HepG2 (cell line): ENCODE data around the gene TRIM34. TPM values are rescaled to one million over a fixed set of nuclear protein-coding genes. Genes with fewer than 3 reads are reported as not detected.
A peak's percentile ranks its signal among the peaks of the same experiment; 100 is the strongest.

Experiments used
- ARNT2 ChIP-seq: sonication (generic); formaldehyde crosslinking; IDR thresholded peaks from 2 replicates; pipeline ENCODE4 v1.8.0; 2022; ENCODE audit warnings: mild to moderate bottlenecking, low read depth, missing genetic modification reagents, moderate library complexity
- ATM ChIP-seq: fragments of 450-650 bp; IDR thresholded peaks from 2 replicates; pipeline ENCODE4 v1.7.1; 2017; ENCODE audit warnings: mild to moderate bottlenecking, borderline replicate concordance
- DR1 ChIP-seq: sonication (generic); formaldehyde crosslinking; IDR thresholded peaks from 2 replicates; pipeline ENCODE4 v1.8.0; 2021; ENCODE audit warnings: mild to moderate bottlenecking, missing genetic modification reagents, inconsistent platforms
- GATAD1 ChIP-seq: IDR thresholded peaks from 2 replicates; pipeline ENCODE4 v1.6.1; 2016; ENCODE audit warnings: missing genetic modification reagents, missing compliant biosample characterization
- GLI4 ChIP-seq: sonication (generic); formaldehyde crosslinking; IDR thresholded peaks from 2 replicates; pipeline ENCODE4 v1.5.1; 2020; ENCODE audit warnings: missing genetic modification reagents, mild to moderate bottlenecking, moderate library complexity, borderline replicate concordance
- HIC2 ChIP-seq: sonication (generic); formaldehyde crosslinking; IDR thresholded peaks from 2 replicates; pipeline ENCODE4 v1.9.0; 2022; ENCODE audit warnings: low read depth, missing genetic modification reagents
- HMGA1 ChIP-seq: sonication (generic); formaldehyde crosslinking; conservative IDR thresholded peaks from 2 replicates; pipeline ENCODE4 v1.4.0; 2020; ENCODE audit warnings: missing genetic modification reagents
- ISL2 ChIP-seq: sonication (generic); formaldehyde crosslinking; IDR thresholded peaks from 2 replicates; pipeline ENCODE4 v1.5.0; 2020; ENCODE audit warnings: missing genetic modification reagents
- REPIN1 ChIP-seq: sonication (generic); formaldehyde crosslinking; IDR thresholded peaks from 2 replicates; pipeline ENCODE4 v1.8.0; 2022; ENCODE audit warnings: missing genetic modification reagents, low read depth, mild to moderate bottlenecking, borderline replicate concordance
- RFX5 ChIP-seq: IDR thresholded peaks from 2 replicates; pipeline ENCODE4 v1.6.1; 2011; ENCODE audit warnings: low read depth, low read length, improper control_type of control experiment
- SP140L ChIP-seq: sonication (generic); formaldehyde crosslinking; IDR thresholded peaks from 2 replicates; pipeline ENCODE4 v1.4.0; 2020; ENCODE audit warnings: missing genetic modification reagents, borderline replicate concordance
- SRSF1 ChIP-seq: fragments of 200-400 bp; formaldehyde crosslinking; optimal IDR thresholded peaks from 2 replicates; pipeline ENCODE3; 2017; ENCODE audit warnings: mild to moderate bottlenecking, low read depth, low read length, moderate library complexity
- ZNF12 ChIP-seq: sonication (generic); formaldehyde crosslinking; IDR thresholded peaks from 2 replicates; pipeline ENCODE4 v1.5.0; 2020; ENCODE audit warnings: missing genetic modification reagents
- ZNF597 ChIP-seq: sonication (generic); formaldehyde crosslinking; IDR thresholded peaks from 2 replicates; pipeline ENCODE4 v1.5.0; 2020; ENCODE audit warnings: missing genetic modification reagents
- polyA plus RNA-seq, 8 experiments: library from polyadenylated mRNA; depleted of rRNA in 3 of 8; stranded (reverse) in 7 of 8; unstranded in 1 of 8; fragments of >200 nt; fragmentation: Illumina TruSeq in 4 of 8; extraction: Trizol in 4 of 8; gene quantifications; 2 replicates each; pipeline versions ENCODE4 v1.2.1 to v1.2.3, GENCODE V29; 2011 to 2016; ENCODE audit warnings: low read depth in 4 of 8, missing spikeins in 1 of 8, mixed read lengths in 1 of 8; ENCODE audit not compliant: insufficient read depth in 1 of 8
- total RNA-seq, 5 experiments: library from RNA; depleted of rRNA; stranded (reverse); fragments of >200 nt; fragmentation: Illumina TruSeq; extraction: Trizol; gene quantifications; 2 replicates each; pipeline ENCODE4 v1.2.3, GENCODE V29; 2016; ENCODE audit warnings: low read depth in 1 of 5
- TF ChIP-seq, protein P1 (sequence below): sonication (generic); formaldehyde crosslinking; IDR thresholded peaks from 2 replicates; pipeline ENCODE4 v1.4.0; 2020; ENCODE audit warnings: missing genetic modification reagents

TRIM34 gene
- total and polyA plus RNA-seq, 2 of the 13 experiments (the other 11 are each of a cell fraction or from before 2014, with no cell fraction given) = 0.13 to 0.42 TPM

GRCh38 chr11:5684646-5685362 is 60.0 kb downstream of the TRIM34 start, which contains the start of gene TRIM5 (continued):
- no peak for TF ChIP-seq SP140L (CRISPR knock-in tag)
- TF ChIP-seq, protein P1, sequence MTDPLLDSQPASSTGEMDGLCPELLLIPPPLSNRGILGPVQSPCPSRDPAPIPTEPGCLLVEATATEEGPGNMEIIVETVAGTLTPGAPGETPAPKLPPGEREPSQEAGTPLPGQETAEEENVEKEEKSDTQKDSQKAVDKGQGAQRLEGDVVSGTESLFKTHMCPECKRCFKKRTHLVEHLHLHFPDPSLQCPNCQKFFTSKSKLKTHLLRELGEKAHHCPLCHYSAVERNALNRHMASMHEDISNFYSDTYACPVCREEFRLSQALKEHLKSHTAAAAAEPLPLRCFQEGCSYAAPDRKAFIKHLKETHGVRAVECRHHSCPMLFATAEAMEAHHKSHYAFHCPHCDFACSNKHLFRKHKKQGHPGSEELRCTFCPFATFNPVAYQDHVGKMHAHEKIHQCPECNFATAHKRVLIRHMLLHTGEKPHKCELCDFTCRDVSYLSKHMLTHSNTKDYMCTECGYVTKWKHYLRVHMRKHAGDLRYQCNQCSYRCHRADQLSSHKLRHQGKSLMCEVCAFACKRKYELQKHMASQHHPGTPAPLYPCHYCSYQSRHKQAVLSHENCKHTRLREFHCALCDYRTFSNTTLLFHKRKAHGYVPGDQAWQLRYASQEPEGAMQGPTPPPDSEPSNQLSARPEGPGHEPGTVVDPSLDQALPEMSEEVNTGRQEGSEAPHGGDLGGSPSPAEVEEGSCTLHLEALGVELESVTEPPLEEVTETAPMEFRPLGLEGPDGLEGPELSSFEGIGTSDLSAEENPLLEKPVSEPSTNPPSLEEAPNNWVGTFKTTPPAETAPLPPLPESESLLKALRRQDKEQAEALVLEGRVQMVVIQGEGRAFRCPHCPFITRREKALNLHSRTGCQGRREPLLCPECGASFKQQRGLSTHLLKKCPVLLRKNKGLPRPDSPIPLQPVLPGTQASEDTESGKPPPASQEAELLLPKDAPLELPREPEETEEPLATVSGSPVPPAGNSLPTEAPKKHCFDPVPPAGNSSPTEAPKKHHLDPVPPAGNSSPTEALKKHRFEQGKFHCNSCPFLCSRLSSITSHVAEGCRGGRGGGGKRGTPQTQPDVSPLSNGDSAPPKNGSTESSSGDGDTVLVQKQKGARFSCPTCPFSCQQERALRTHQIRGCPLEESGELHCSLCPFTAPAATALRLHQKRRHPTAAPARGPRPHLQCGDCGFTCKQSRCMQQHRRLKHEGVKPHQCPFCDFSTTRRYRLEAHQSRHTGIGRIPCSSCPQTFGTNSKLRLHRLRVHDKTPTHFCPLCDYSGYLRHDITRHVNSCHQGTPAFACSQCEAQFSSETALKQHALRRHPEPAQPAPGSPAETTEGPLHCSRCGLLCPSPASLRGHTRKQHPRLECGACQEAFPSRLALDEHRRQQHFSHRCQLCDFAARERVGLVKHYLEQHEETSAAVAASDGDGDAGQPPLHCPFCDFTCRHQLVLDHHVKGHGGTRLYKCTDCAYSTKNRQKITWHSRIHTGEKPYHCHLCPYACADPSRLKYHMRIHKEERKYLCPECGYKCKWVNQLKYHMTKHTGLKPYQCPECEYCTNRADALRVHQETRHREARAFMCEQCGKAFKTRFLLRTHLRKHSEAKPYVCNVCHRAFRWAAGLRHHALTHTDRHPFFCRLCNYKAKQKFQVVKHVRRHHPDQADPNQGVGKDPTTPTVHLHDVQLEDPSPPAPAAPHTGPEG (CRISPR knock-in tag) = no peak
- TF ChIP-seq ZNF597 (CRISPR knock-in tag) = no peak
- no peak for TF ChIP-seq ZNF12 (CRISPR knock-in tag)
- TF ChIP-seq ISL2 (CRISPR knock-in tag) = no peak
- no peak for TF ChIP-seq ARNT2
- TF ChIP-seq RFX5 = peak; percentile 65; the same call in 1 of the 2 replicates
- no peak for TF ChIP-seq DR1
- no peak for TF ChIP-seq HIC2
- no peak for TF ChIP-seq ATM
- TF ChIP-seq GATAD1 (CRISPR knock-in tag) = peak; percentile 48; the same call in 1 of the 2 replicates
- no peak for TF ChIP-seq GLI4 (CRISPR knock-in tag)
- no peak for TF ChIP-seq SRSF1
- no peak for TF ChIP-seq REPIN1 (CRISPR knock-in tag)
- no peak for TF ChIP-seq HMGA1
